ENCODE measurements around the gene POU6F2.

- TF ChIP-seq CTCF (IDR thresholded peaks at IDR 0.05; ENCODE audit: low read length) = no peak
- TF ChIP-seq EZH2 (optimal IDR thresholded peaks at IDR 0.05; ENCODE audit: low read depth, low read length) = no peak
Observed at GRCh38 chr7:39145283-39145682, 167.6 kb downstream of the POU6F2 start.
